GM21737 (cell line): Measurements from ENCODE around the gene MDP1.

Source experiments
- ATAC-seq: cut with Tn5 transposase; IDR thresholded peaks from one replicate; pipeline ENCODE4 v1.9.1; 2021; ENCODE audit warnings: mild to moderate bottlenecking, moderate library complexity; ENCODE audit not compliant: unreplicated experiment

The MDP1 gene

DNA sequence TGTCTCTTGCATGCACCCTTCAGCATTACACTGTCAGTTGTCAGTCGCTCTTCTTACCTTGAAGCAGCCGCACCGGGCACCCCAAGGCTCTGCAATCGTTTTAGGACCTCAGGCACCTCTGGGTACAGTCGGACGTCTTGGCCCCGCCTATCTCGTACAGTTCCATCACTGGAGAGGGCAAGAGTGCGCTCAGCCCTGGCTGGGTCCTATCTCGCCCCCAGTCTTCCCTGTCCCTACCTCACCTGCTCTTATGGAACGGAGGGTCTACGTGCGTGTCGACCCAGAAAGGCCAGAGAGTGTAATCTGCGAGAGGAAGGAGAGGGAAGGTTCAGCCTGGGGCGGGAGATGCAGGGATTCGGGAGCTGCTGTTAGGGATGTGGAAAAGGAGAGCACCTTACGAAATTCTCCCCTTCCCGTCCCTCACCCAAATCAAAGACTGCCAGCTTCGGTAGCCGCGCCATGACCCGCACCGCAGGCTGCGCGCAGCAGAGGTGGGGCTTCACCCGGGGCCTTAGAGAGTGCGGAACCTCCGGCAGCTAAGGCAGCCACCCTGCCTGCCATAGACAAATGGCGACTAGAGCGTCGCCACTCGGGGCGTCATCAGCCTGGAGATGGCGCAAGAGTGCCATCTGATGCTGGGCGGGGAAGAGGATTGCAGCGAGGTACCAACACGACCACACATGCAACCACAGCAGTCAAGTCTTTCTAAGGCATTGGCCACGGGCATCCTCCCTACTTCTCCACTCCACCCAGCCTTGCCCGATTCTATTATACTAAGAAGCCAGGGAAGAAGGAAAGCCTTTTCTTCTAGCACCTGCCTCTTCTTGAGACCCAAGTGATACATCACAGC, at the start of gene MDP1:
Gene MDP1 (minus strand): TSS at position 572 of the 850 bp plus-strand sequence. CDS start 111 bp downstream, at position 461.
- ATAC-seq: peak; percentile 55

DNA sequence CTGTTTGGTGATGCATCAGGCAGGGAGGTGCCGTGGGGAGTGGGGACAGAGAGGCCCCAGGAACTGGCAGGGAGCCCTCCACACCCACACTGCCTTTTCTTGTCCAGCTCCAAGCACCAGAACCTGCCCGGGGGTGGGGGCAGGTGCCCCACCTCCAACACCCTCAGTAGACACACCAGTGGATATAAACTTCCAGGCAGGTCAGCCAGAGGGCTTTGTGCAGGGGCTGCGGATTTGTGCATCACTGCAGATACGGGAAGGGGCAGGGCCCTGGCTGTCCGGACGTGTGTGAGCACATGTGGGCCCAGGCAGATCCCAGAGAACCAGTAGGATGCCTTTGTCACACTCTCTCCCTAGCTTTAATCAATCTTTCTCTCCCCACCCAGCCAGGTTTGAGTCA, 48.4 kb upstream of the MDP1 start:
- no peak for ATAC-seq

DNA sequence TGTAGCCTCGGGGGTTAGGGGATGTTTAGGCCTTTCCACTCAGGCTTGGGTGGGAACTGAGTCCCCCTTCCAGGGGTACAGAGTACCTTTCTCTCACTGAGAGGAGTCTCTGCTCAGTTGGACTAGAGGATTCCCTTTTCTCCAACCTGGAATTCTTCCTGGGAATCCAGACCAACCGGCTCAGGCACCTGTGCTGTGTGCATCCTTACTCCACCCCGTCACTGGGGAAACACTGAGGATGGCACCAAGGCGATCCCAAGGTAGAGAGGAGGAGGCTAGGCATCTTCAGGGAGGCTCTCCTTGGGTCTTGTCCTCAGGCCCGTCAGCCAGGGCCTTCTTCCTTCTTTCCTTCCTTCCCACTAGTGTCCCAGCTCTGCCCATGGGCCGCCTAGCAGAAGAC, 48.0 kb upstream of the MDP1 start:
- ATAC-seq: no peak

DNA sequence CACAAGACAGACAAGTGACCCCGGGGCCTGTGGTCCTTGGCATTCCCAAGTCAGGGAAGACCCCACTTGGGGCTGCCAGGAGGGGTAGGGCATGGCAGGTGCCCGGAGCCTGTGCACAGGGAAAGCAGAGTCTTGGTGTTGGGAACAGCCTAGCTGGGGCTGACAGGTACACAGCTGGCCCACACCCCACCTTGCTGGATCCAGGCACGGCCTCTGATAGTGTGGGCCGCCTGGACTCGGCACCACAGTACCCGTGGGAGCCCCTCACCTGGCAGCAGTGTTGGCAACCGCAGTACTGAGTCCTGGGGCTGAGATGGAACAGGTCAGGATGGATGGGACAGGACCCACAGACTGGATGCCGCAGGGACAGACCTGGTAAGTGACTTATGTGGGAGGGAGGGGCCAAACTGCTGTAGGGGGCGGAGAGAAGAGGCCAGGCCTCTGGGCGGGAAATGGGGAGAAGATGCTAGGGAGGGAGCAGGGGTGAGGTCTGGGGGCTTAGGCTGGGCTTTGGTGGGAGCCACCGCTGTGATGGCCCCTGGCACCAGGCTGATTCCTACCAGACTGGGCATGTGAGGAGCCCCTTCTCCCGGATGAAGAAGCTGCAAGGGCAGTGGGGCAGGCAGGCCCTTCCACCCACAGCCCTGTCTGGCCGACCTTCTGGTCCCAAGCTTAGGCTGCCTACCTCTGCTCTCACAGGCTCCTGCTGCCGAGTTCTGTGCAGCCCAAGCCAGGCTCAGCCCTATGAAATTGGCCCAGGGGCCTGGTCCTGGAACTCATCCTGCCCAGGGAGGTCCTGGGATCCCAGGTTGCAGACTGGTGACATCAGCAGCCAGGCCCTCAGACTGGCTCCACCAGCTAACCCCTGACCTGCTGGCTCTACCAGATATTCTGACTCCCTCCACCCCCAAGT, 47.2 kb upstream of the MDP1 start, which contains the start of gene TGM1:
Gene TGM1 (minus strand): TSS at position 357 of the 913 bp plus-strand sequence. CDS start 825 bp downstream, outside the sequence.
- ATAC-seq: no peak

DNA sequence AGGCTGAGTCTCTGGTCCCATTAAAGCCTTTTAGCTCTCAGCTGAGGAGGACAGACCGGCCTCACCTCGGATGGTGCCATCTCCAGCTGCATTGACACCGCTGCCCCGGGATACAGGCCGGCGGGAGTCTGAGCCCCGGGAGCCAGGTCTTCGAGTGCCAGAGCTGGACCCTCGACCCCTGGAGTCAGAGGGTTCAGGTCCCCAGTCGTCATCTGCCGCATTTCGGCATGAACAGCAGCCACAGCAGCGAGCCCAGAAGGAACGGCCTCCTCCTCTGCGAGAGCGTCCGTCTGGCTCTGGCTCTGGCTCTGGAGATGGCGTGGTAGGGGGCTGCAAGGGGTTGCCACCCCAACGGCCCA, 46.1 kb upstream of the MDP1 start:
- ATAC-seq: no peak

DNA sequence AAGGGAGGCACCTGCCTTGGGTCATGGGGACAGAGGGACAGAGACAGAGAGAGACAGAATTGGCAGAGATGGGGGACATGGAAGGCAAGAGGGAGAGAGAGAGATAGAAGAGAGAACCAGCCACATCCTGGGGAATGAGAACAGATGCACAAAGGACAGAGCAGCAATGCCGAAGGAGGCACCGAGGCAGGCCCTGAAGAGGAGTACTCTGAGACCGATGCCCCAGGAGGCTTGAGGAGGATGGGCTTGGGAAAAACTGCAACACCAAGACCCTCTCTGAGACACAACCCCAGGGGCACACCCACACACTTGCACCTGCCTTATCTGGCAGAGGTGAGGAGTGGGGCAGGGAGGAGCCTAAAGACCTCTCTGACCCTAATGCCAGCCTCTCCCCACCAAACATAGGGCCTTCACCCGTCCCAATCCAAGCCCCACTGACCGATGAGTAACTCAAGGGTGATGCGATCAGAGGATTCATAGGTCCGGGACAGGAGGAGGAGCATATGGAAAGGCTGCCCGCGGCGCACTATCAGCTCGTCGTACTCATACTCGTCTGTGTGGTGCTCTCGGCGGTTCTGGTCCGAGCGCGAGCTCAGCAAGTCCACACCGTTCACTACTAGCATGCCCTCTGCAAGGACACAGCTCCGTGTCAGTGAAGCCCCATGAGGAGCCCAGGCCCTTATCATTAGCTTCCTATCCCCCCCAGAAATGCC, 45.5 kb upstream of the MDP1 start:
- ATAC-seq: no peak

DNA sequence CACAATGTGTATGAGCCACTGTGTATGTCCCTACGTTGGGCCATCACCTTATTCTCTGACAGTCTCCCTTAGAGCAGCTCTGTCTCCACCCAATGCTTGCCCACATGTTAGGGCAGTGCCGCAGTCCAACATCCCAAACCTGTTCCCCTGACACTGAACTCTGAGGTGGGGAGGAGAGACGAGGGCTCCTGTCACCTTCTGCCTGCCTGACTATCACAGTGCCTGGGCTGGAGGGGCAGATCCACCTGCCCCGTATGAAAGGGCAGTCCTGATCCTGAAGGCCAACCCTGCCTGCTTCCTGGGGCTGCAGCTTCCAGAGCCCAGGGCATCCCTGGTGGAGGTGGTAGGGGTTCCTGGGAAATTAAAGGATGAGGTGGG, 44.9 kb upstream of the MDP1 start:
- no peak for ATAC-seq

DNA sequence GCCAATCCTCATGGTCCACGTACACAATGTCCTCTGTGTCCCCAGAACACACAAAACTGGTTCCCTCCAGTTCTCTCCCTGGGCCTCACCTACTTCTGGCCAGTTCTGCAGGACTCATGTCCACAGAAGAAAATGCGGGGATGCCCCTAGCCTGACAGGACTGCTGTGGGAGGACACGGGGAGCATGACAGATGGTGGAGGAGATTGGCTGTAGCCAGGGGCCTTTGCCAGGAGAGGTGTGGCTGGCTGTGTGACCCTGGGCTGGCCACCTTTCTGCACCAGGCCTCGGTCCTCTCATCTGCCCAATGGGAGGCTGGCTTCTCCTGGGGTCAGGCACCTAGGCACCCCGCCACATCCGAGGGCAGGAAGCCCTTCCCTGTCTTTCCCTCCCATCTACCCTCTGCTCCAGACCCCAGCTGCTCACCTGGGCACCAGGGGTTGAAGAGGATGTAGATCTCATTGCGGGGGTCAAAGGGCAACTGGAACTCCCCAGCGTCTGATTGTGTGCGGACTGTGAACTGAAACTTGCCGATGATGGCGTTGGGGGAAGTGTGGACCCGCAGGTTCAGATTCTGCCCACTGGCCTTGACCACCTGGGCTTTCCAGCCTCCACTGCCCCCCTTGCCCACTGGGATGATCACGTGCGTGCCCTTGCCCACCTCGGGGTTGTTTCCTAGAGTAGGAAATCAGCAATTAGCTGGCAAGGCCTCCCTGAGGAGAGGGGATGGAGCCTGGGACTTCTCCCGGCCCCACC, 44.3 kb upstream of the MDP1 start:
- ATAC-seq: no peak

DNA sequence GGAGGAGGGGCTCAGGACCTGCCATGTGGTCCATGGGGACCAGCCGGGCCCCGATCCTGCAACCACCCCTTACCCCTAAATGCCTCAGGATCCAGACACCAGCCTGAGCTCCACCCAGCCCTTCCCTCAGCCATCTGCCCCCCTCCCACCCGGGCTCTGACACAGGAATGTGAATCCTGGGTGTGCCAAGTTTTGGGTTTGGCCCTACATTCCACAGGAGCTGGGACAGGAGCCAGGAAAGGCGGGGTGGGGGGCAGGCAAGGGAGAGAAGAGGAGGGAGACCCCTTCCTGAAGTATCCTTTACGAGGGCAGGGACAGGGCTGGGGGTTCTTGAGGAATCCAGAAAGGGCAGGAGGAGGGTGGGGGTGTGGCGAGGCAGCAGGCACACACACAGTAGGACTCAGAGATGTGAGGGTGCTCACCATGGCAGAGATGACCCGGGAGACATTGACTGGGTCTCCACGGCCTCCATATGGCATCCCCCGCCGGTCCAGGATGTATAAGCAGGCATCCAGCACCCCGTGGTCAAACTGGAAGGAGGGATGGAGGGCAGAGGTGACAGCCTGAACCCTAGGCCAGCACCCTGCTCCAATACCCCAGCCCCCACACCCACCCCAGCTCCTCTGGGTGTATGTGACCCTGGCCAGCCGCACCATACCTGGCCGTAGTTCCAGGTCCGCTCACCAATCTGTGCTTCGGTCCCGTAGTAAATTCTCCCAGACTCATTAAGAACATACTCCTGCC, 43.6 kb upstream of the MDP1 start:
- no peak for ATAC-seq

DNA sequence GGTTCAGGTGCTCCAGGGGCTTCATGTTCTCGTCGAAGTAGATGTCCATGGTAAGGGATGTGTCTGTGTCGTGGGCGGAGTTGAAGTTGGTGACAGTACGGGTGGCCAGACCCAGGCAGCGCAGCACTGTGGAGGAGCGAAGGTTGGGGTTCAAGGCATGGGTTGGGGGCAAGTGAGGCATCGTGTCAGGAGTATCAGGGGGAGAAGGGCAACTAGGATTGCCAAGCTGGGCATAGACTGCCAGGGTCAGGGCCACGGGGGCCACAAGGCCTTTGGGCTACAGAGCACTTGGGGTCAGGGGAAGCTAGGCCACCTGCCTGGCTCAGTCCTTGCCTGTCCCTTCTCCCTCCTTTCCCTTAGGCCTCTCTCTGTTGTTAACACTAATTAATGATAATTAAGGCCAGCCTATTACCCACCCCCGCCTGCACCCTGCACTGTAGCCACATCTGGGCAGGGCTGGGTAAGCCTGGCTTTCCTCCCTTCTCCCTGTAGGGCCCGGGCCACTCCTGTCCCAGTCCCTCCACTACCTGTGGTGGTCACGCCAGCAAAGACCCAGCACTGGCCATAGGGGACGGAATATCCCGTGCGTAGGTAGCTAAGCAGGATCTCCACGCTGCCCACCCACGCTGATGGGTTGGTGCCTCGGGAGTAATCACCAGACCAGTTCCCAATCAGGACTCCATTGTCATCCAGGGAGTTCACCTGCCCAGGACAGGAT, 42.8 kb upstream of the MDP1 start:
- no peak for ATAC-seq

DNA sequence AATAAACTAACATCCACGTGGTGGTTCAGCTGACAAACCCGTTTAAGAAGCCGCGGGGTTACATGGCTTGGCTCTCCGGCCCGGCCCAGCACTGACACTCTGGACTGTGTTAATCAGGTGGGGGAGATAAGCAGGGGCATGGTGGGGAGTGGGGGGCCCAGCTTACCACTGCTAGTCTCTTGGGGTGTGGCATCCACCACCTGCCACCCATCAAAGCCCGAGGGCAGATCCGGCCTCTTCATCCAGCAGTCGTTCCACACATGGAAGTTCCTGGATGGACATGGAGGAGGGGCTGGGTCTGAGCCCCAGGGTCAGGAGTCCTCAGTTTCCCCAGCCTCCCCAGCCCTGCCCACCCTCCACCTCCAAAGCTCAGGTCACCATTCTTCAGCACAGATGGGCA, 42.3 kb upstream of the MDP1 start:
- ATAC-seq: no peak

DNA sequence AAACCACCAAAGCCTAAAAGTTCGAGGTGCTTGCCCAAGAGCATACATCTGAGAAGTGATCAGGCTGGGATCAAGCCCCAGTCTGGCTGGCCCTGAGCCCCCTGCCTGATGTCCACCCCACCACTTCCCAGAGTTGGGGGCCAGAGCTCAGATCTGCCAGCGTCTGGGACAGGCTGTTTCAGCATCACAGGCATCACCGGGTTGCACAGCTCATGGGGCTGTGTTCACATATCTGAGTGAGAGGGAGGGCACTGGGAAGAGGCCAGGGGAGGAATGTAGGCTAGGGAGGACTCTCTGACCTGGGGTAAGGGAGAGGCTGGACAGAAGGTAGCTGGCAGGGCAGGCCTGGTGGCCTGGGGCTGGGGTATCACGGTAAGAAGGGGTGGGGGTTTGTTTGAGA, 41.1 kb upstream of the MDP1 start:
- ATAC-seq: no peak

DNA sequence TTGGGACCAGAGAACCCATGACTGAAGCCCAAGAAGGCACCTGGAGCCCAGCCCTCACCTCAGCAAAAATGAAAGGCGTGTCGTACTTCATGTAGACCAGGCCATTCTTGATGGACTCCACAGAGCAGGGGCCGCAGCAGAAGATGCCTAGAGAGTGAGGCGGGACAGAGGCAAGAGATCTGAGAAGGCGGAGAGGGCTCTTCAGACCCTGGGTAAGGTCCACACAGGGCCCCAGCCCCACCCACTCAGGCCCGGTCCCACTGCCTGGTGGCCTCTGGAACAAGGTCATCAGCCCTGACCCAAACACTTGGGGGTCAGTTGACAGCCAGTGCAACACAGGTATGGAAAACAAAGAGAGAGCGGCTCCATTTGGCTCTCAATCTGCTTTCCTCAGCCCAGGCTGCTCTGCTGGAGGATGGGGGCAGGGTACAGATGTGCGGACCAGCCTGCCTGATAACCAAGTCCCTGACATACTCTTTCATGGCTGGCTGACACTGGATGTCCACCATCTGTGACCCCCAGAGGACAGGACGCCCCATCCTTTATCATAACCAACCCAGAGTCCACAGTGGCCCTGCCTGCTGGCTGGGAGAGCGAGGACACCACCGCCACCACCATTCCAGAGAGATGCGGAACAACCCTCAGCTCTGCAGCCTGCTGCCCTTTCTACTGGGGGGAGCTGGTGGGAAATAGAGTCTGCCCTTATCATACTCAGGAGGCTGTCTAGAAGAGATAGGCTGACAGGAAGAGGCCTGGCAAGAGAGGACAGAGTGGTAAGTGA, 40.3 kb upstream of the MDP1 start:
- ATAC-seq: no peak

DNA sequence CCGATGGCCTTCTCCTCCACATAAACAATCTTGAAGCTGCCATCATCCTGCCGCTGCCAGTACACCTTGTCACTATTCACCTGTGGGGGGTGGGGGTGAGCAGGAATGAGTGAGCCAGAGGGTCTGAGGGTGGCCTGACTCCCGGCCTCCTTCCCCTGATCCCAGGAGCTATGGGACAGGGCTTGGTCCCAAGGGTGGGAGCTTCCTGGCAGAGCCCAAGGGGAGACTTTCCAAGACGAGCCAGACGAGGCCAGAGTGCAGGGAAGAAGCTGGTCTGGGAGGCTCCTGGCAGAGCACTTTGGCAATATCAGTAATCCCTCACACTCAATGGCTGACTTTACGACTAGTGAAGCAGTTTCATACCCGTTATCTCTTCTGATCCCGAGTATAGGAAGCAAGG, 39.6 kb upstream of the MDP1 start:
- ATAC-seq: no peak

DNA sequence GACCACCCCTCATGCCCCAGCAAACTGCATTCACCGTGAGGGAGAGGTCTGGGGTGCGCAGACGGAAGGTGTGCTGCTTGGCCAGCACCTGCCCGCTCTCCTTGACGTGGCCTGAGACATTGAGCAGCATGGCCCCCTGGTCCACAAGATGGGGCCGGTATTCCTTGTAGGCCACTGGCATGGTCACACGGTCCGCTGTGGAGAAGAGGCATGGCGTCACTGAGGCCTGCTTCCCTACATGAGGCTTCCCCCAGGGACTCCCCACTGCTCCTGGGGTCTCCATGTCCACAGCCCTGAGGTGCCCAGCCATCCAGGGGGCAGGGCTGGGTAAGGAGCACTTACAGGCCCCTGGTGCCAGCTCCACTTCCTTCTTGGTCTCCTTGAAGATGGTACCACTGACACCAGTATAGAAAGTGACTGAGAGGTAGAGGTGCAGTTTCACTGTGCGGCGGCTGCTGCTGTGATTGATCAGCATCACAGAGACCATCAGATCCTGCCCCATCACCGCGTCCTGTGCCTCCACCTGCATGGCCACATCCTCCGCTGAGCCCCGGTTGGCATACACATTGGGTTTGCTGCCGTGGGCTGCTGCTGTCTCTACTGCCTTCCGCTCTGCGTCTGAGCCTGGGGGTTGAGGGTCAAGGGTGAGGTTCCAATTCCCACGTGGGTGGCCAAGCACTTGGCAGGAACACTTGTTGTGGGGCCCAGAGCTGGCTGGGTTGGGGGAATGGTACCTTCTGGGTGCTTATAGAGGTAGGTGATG, 38.9 kb upstream of the MDP1 start:
- no peak for ATAC-seq

DNA sequence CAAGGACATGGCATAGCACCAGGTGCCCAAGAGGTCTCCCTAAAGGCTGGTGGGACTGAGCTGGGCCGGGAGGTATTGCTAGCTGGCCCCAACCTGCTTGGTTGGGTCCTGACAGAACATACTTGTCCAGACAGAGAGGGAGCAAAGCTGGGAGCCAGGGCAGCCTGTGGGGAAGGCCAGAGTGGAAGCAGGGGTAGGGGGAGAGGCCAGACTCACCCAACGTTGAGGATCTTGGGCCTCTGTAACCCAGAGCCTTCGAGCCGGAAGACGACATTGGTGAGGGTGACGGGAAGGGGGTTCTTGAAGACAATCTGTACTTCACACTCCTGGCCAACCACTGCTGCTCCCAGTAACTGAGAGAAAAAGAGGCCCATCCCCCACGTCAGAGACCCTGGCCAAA, 38.1 kb upstream of the MDP1 start:
- ATAC-seq: no peak

DNA sequence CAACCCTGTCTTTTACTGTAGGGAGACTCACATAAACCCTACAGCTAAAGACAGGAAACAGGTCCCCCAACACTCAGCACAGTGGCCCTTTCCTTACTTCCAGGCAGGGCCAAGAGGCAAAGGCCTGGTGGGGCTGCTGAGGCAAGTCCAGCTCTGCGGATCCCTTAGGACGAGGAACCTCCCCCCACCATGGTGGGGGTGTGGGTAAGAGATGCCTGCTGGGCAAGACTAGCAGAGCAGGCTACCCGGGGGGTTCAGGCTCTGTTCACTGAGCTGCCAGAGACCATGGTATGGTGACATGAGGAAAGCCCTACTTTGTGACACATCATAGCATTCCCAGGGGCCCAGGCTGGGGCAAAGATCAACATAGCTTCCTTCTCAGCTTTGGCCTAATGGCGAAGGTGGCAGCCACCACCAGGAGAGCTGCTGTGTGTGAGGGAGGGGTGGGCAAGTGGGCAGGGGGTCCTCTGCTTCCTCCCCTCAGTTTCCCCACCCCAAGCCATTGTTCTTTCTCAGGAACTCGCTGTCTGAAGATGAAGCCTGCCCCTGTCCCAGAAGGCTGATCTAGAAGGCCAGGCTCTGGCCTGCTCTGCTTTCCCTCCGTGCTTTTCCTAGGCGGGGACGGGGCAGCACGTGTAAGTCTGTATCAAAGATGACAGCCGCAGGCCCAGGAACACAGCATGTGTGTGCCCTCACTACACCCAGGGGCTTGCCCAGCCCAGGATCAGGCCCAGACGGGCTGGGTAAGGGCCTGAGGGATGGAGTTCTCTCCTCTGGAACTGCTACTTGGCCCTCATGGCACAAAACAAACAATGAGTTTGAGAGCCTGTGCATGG, 36.6 kb upstream of the MDP1 start:
- no peak for ATAC-seq
